Naive thymus-derived CD4-positive, alpha-beta T cell (primary cell): Measurements from ENCODE around the gene SH2D5. TPM values are rescaled to one million over a fixed set of nuclear protein-coding genes. Genes with fewer than 3 reads are reported as not detected.

ENCODE experiments used
- ATAC-seq: fragments of 150-1000 bp; cut with Tn5 transposase; 2 replicates; pipeline ENCODE4 v1.10.0; 2021; ENCODE audit warnings: mild to moderate bottlenecking, moderate library complexity
- CTCF ChIA-PET: fragments of 350-600 bp; sonication (Branson Sonifier 250); formaldehyde crosslinking; loops from one replicate; lab custom pipeline; 2021; ENCODE audit warnings: antibody characterized with exemption; lab: Charles Lee
- POLR2A ChIA-PET: fragments of 350-600 bp; sonication (Branson Sonifier 250); formaldehyde crosslinking; loops from one replicate; lab custom pipeline; 2021; ENCODE audit warnings: antibody characterized with exemption, inconsistent platforms; lab: Charles Lee
- DNase-seq, 9 donors: peaks; one replicate each; pipeline versions ENCODE4 v3.0.0 to v3.0.0-alpha.2; 2020 to 2022; ENCODE audit warnings: mixed read lengths in 1 of 9
- H3K27ac ChIP-seq: one replicate; pipeline ENCODE4 v1.7.0; 2013; ENCODE audit warnings: mild to moderate bottlenecking, low read depth, low read length, moderate library complexity
- H3K27me3 ChIP-seq, 2 donors: one replicate each; pipeline ENCODE4 v1.7.0; 2013; ENCODE audit warnings: low read length in 2 of 2, mild to moderate bottlenecking in 2 of 2, moderate library complexity in 2 of 2; ENCODE audit not compliant: control insufficient read depth in 2 of 2, insufficient read depth in 2 of 2
- H3K36me3 ChIP-seq, 3 experiments: 1 replicate in 2 of 3; 2 replicates in 1 of 3; pipeline ENCODE4 v1.7.0; 2013; ENCODE audit warnings: low read length in 3 of 3, mild to moderate bottlenecking in 3 of 3, moderate library complexity in 1 of 3; ENCODE audit not compliant: insufficient read depth in 3 of 3, control insufficient read depth in 2 of 3
- H3K4me1 ChIP-seq, 2 donors: one replicate each; pipeline ENCODE4 v1.7.0; 2013; ENCODE audit warnings: low read length in 2 of 2, mild to moderate bottlenecking in 2 of 2, moderate library complexity in 1 of 2; ENCODE audit not compliant: control insufficient read depth in 2 of 2, insufficient read depth in 2 of 2
- H3K4me3 ChIP-seq: 2 replicates; pipeline ENCODE4 v1.7.0; 2013; ENCODE audit warnings: mild to moderate bottlenecking, low read length
- H3K9me3 ChIP-seq, 3 experiments: 1 replicate in 2 of 3; 2 replicates in 1 of 3; pipeline ENCODE4 v1.7.0; 2013; ENCODE audit warnings: low read length in 3 of 3; ENCODE audit not compliant: control insufficient read depth in 2 of 3
- H3K27ac Mint-ChIP-seq, 9 donors: one replicate each; pipeline ENCODE4 v1.8.0; 2020 to 2022; ENCODE audit warnings: mixed read lengths in 9 of 9, mild to moderate bottlenecking in 8 of 9, moderate library complexity in 5 of 9, inconsistent platforms in 2 of 9
- H3K27me3 Mint-ChIP-seq, 5 donors: one replicate each; pipeline ENCODE4 v1.8.0; 2021 to 2022; ENCODE audit warnings: mixed read lengths in 5 of 5, mild to moderate bottlenecking in 1 of 5
- H3K36me3 Mint-ChIP-seq, 5 donors: one replicate each; pipeline ENCODE4 v1.8.0; 2020 to 2022; ENCODE audit warnings: mixed read lengths in 5 of 5, mild to moderate bottlenecking in 3 of 5, inconsistent platforms in 1 of 5
- H3K4me1 Mint-ChIP-seq, 7 donors: one replicate each; pipeline ENCODE4 v1.8.0; 2020 to 2022; ENCODE audit warnings: mixed read lengths in 7 of 7, mild to moderate bottlenecking in 3 of 7, inconsistent platforms in 1 of 7
- H3K4me3 Mint-ChIP-seq, 10 donors: one replicate each; pipeline ENCODE4 v1.8.0; 2020 to 2022; ENCODE audit warnings: mild to moderate bottlenecking in 10 of 10, mixed read lengths in 10 of 10, moderate library complexity in 6 of 10, inconsistent platforms in 2 of 10
- H3K9me3 Mint-ChIP-seq, 11 donors: one replicate each; pipeline ENCODE4 v1.8.0; 2020 to 2022; ENCODE audit warnings: mixed read lengths in 11 of 11, mild to moderate bottlenecking in 4 of 11, inconsistent platforms in 1 of 11, moderate library complexity in 1 of 11
- intact Hi-C, 2 donors: fragments of 100-400 bp; cut with micrococcal nuclease; formaldehyde crosslinking; loops; one replicate each; pipeline ENCODE4 v1.15.1; 2023
- polyA plus RNA-seq, 2 donors: library from polyadenylated mRNA; unstranded; fragments of 300-500 nt; fragmentation: Illumina TruSeq; gene quantifications; one replicate each; pipeline ENCODE4 v1.2.3, GENCODE V29; 2021
- total RNA-seq, 6 experiments: library from RNA in 5 of 6; stranded (reverse) in 5 of 6; gene quantifications; 1 replicate in 5 of 6; 2 replicates in 1 of 6; pipeline ENCODE4 v1.2.3 and lab custom pipeline; 2021 to 2026

SH2D5 gene
- total and polyA plus RNA-seq, 7 experiments from 2014 or later: 0.35 TPM; not detected in 5

GRCh38 chr1:20729990-20730689 lies 2.4 kb downstream of the SH2D5 start:
- H3K9me3 Mint-ChIP-seq: no peaks in the 10 kb centered on the region
- no peak overlapping the region for H3K27ac Mint-ChIP-seq
- intact Hi-C loops: loop anchor here (5.0 kb wide), 2 partner anchors 57 to 98 kb away; partner anchors contain the start of genes HP1BP3 (in 1 of the 2) and PINK1 (in 1 of the 2)
- no peaks in the 10 kb centered on the region for H3K36me3 Mint-ChIP-seq
- H3K4me3 ChIP-seq: no peak overlapping the region
- peaks cover 0 to 8% of the 10 kb centered on the region in 2 donors for H3K27me3 ChIP-seq
- H3K4me3 Mint-ChIP-seq: peak overlapping the region; percentile 36 to 95 (median 60)
- ChIA-PET POLR2A (no interaction called here), CTCF (no interaction called here)
- H3K4me1 ChIP-seq: peaks cover 8 to 14% of the 10 kb centered on the region in 2 donors
- no peaks in the 10 kb centered on the region for H3K36me3 ChIP-seq
- peaks cover 10 to 23% (median 17%) of the 10 kb centered on the region in 7 donors for H3K4me1 Mint-ChIP-seq
- no peaks in the 10 kb centered on the region for H3K9me3 ChIP-seq
- no peak overlapping the region for H3K27ac ChIP-seq
- H3K27me3 Mint-ChIP-seq: peaks cover 10 to 49% (median 21%) of the 10 kb centered on the region in 5 donors
- DNase-seq: no peak
- no peak for ATAC-seq

GRCh38 chr1:20729155-20729931 lies 3.2 kb downstream of the SH2D5 start:
- H3K27me3 ChIP-seq: peaks cover 0 to 8% of the 10 kb centered on the region in 2 donors
- peaks cover 8 to 14% of the 10 kb centered on the region in 2 donors for H3K4me1 ChIP-seq
- no peaks in the 10 kb centered on the region for H3K36me3 ChIP-seq
- H3K27ac ChIP-seq: no peak overlapping the region
- intact Hi-C loops: no loop called here
- Mint-ChIP-seq H3K27me3 (peaks cover 10 to 49% (median 21%) of the 10 kb centered on the region in 5 donors), H3K36me3 (no peaks in the 10 kb centered on the region), H3K9me3 (no peaks in the 10 kb centered on the region), H3K4me1 (peaks cover 10 to 23% (median 17%) of the 10 kb centered on the region in 7 donors), H3K27ac (no peak overlapping the region), H3K4me3 (peak overlapping the region in 4 of 10 donors; percentile 52 to 95 (median 64))
- DNase-seq (no peak), ATAC-seq (no peak)
- no peak overlapping the region for H3K4me3 ChIP-seq
- POLR2A ChIA-PET: no interaction called here
- CTCF ChIA-PET: no interaction called here
- H3K9me3 ChIP-seq: no peaks in the 10 kb centered on the region

GRCh38 chr1:20728371-20729154 lies 3.9 kb downstream of the SH2D5 start:
- no peak for ATAC-seq
- Mint-ChIP-seq H3K27me3 (peaks cover 10 to 49% (median 21%) of the 10 kb centered on the region in 5 donors), H3K4me3 (peak overlapping the region in 1 of 10 donors; percentile 17), H3K27ac (no peak overlapping the region), H3K36me3 (no peaks in the 10 kb centered on the region), H3K9me3 (no peaks in the 10 kb centered on the region), H3K4me1 (peaks cover 10 to 19% (median 15%) of the 10 kb centered on the region in 7 donors)
- intact Hi-C loops: no loop called here
- POLR2A ChIA-PET: no interaction called here
- Histone ChIP-seq H3K27ac (no peak overlapping the region), H3K4me1 (peaks cover 7 to 13% of the 10 kb centered on the region in 2 donors), H3K9me3 (no peaks in the 10 kb centered on the region), H3K4me3 (no peak overlapping the region), H3K27me3 (peaks cover 0 to 8% of the 10 kb centered on the region in 2 donors), H3K36me3 (no peaks in the 10 kb centered on the region)
- DNase-seq: no peak
- CTCF ChIA-PET: no interaction called here

- Mint-ChIP-seq H3K9me3 (no peaks in the 10 kb centered on the region), H3K27ac (peak overlapping the region in 1 of 9 donors; percentile 77), H3K4me1 (peaks cover 5 to 12% (median 8%) of the 10 kb centered on the region in 7 donors), H3K4me3 (no peak overlapping the region), H3K27me3 (peaks cover 10 to 42% (median 21%) of the 10 kb centered on the region in 5 donors), H3K36me3 (no peaks in the 10 kb centered on the region)
- Histone ChIP-seq H3K4me1 (peaks cover 0 to 6% of the 10 kb centered on the region in 2 donors), H3K27ac (no peak overlapping the region), H3K9me3 (no peaks in the 10 kb centered on the region), H3K4me3 (no peak overlapping the region), H3K27me3 (peaks cover 0 to 8% of the 10 kb centered on the region in 2 donors), H3K36me3 (no peaks in the 10 kb centered on the region)
- CTCF ChIA-PET: no interaction called here
- no peak for ATAC-seq
- DNase-seq: no peak
- POLR2A ChIA-PET: no interaction called here
- intact Hi-C loops: no loop called here
Observed at GRCh38 chr1:20727746-20728316, 4.7 kb downstream of the SH2D5 start.

- Mint-ChIP-seq H3K4me3 (no peak overlapping the region), H3K36me3 (no peaks in the 10 kb centered on the region), H3K9me3 (no peaks in the 10 kb centered on the region), H3K27ac (no peak overlapping the region), H3K4me1 (peaks cover 0 to 8% (median 5%) of the 10 kb centered on the region in 7 donors), H3K27me3 (peaks cover 5 to 35% (median 20%) of the 10 kb centered on the region in 5 donors)
- POLR2A ChIA-PET: no interaction called here
- DNase-seq (no peak), ATAC-seq (no peak)
- Histone ChIP-seq H3K36me3 (no peaks in the 10 kb centered on the region), H3K27ac (no peak overlapping the region), H3K27me3 (peaks cover 0 to under 1% of the 10 kb centered on the region in 2 donors), H3K9me3 (no peaks in the 10 kb centered on the region), H3K4me3 (no peak overlapping the region), H3K4me1 (no peaks in the 10 kb centered on the region)
- intact Hi-C loops: no loop called here
- CTCF ChIA-PET: no interaction called here
Observed at GRCh38 chr1:20726932-20727745, 5.4 kb downstream of the SH2D5 start.
